GM19372 (cell line): ENCODE measurements around the gene BMPR1A.

Experiments used
- ATAC-seq: cut with Tn5 transposase; IDR thresholded peaks from one replicate; pipeline ENCODE4 v1.9.1; 2021; ENCODE audit warnings: mild to moderate bottlenecking, low read depth, moderate library complexity; ENCODE audit not compliant: unreplicated experiment

The BMPR1A gene

GRCh38 chr10:86758189-86759072, 2.0 kb downstream of the BMPR1A start:
- no peak for ATAC-seq

- ATAC-seq = no peak
Measured at GRCh38 chr10:86759073-86759672, 2.8 kb downstream of the BMPR1A start.

GRCh38 chr10:86763404-86763803, 7.0 kb downstream of the BMPR1A start:
- no peak for ATAC-seq

- ATAC-seq = no peak
Measured at GRCh38 chr10:86765548-86765947, 9.1 kb downstream of the BMPR1A start.

- no peak for ATAC-seq
Measured at GRCh38 chr10:86768412-86769062, 12.1 kb downstream of the BMPR1A start.

- ATAC-seq = no peak
Measured at GRCh38 chr10:86769991-86770390, 13.6 kb downstream of the BMPR1A start.

- no peak for ATAC-seq
Measured at GRCh38 chr10:86770412-86770960, 14.1 kb downstream of the BMPR1A start.

GRCh38 chr10:86773498-86773897, 17.1 kb downstream of the BMPR1A start:
- no peak for ATAC-seq

- no peak for ATAC-seq
Measured at GRCh38 chr10:86775056-86775869, 18.8 kb downstream of the BMPR1A start.

- no peak for ATAC-seq
Measured at GRCh38 chr10:86775870-86776180, 19.4 kb downstream of the BMPR1A start.

GRCh38 chr10:86779220-86780017, 23.0 kb downstream of the BMPR1A start:
- ATAC-seq = no peak

- peak; percentile 81 for ATAC-seq
Measured at GRCh38 chr10:86782701-86783418, 26.4 kb downstream of the BMPR1A start.

- no peak for ATAC-seq
Measured at GRCh38 chr10:86785037-86785436, 28.6 kb downstream of the BMPR1A start.

GRCh38 chr10:86785968-86786367, 29.5 kb downstream of the BMPR1A start:
- ATAC-seq = no peak

GRCh38 chr10:86786368-86786767, 29.9 kb downstream of the BMPR1A start:
- no peak for ATAC-seq

GRCh38 chr10:86790394-86790793, 34.0 kb downstream of the BMPR1A start:
- no peak for ATAC-seq

GRCh38 chr10:86792461-86793167, 36.2 kb downstream of the BMPR1A start:
- no peak for ATAC-seq

GRCh38 chr10:86793696-86794095, 37.3 kb downstream of the BMPR1A start:
- no peak for ATAC-seq
